NCI-H128 (cell line): Measurements from ENCODE around the gene HOXD10.

ENCODE experiments used
- DNase-seq: peaks from one replicate; lab custom pipeline; 2025; ENCODE audit not compliant: unreplicated experiment; lab: John Stamatoyannopoulos, UW

Gene HOXD10

DNA sequence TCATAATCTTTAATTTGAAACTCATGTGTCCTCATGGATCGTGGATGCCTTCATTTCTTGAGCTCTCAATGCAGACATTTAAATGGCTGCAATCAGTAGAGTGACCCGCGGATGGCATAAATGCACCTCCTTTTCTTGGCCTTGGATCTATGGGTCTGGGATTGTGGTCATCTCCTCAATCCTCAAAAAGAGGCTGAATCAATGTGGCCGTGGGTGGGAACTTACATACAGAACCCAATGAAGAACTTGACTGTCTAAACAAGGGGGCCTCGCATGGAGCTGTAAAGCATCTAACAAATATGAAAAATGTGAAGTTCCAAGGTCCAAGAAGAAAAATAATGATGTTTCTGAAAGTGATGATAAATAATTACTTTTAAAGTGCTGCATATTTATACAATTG, 21.2 kb upstream of the HOXD10 start:
- DNase-seq: no peak

DNA sequence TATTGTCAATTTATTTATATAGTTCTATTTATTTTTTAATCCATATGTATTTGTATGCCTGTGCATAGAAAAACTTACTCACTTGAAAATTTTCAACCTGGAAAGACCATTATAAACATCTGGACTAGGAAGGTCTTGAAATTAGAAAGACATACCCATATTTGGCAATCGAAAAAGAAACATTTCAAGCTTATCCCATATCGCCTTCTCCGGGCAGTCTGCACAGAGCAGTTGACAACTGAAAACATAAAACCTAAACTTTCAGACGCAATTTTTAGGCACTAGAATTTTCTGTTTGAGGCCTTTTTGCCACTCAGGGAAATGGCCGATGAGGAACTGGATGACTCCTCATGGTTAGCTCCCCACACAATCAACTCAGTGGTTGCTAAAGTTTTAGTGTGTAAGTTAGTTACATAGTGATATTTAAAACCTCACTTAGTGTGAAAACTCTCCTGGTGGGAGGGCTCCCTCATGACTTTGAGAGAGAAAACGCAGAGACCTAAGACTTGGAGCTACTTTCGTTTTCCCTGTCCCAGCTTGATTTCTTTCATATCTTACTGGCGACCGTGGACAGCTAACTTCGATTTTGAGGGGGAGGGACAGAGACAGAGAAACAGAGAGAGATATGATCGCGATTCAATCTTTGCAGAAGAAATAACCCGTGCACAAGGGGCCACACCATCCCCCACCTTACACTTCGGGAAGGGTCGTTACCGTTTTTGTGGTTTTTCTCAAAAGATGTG, 20.2 kb upstream of the HOXD10 start:
- no peak for DNase-seq

DNA sequence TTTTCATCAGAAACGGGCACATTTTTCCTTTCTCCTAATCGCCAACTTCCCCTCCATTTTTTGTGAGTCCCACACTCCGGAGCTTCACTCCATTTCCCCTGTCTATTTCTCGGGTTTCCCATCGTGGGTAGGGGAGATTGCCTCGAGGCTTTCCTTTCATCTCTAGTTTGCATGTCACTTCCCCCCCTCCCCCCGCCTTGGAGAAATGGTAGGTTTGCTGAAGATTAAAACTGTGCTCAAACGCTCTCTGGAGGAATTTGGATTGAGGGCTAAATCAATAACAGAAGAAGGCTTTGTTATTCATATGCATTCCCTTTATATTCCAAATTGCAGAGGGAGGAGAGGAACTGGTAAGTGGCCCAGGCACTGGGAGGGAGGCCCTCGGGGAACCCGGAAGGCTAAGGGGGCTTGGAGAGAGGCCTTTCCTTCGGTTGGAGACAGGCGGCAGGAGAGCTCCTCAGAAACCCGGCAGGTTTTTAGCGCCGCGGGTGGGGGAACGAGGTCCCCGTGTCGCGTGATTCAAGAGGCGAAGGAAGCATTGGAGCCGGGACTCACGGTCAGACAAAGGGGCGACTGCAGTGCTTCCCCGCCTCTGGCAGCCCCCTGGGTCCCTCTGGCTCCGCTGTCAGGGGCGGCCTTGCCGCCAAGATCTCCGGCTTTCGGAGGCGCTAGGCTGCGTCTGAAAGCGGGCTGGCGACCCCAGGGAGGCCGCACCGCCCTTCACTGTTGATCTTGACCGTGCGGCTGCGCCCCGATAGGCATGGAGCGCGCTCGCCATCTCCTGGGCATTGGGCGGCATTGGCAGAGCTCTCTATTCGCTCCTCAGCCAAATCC, 19.4 kb upstream of the HOXD10 start:
- DNase-seq: peak; percentile 63

DNA sequence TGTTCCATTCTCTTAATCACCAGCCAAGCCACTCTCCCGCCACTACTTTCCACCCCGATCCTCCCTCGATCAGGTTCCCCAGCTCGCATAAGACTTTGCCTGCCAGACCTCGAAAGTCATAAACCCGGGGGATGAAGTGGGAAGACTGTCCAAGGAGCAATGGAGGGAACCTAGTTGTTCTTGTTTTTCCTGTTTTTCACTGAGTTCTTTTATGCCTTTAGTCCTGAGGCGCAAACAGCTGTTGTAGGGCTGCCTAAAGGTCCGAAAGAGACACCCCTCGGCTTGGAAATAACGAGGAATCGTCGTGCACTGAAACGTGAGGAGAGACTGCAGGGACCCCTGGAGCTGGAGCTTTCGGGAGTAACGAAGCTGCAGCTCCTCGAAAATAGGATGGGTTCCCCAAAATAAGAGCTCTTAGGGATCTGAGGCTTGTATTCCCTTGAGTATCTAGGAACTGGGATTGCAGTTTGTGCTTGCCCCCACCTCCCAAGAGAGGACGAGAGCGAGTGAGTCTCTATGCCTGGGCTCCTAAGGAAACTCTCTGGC, 18.7 kb upstream of the HOXD10 start:
- peak; percentile 52 for DNase-seq

DNA sequence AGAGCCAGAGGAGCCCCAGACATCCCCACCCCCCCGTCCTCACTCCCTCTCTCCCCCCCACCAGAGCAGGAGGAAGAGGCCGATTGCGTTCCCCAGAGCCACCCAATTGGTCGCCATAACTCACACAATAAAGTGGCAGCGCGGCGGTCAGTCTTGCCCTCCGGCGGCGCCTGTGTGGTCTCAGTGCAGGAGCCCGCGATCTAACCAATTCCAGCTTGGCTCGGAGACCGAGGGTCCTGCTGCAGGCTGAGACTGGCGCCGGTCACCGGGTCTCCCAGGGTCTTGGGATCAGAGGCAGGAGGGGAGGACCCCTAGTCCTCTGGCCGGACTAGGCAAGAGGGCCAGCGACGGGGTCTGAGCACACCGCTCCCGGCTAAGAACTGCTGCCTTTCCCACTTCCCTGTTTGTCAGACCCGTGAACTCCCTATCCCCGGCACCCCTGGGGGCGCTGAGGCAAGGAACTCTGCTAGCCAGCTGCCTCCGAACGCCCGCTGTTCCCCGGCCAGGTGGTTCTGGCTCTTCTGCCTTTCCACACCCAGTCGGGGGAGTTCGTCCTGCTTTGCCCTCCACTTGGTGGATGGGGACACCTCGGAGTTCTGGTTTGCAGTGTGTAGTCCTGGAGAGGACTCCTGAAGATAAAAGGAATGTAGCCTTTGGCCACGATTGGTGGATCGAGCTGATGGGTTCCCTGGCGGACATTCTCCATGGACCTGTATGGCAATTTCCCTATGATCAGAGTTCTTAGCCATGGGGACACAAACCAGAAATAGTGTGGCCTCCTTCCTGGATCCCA, 18.0 kb upstream of the HOXD10 start:
- DNase-seq: no peak

DNA sequence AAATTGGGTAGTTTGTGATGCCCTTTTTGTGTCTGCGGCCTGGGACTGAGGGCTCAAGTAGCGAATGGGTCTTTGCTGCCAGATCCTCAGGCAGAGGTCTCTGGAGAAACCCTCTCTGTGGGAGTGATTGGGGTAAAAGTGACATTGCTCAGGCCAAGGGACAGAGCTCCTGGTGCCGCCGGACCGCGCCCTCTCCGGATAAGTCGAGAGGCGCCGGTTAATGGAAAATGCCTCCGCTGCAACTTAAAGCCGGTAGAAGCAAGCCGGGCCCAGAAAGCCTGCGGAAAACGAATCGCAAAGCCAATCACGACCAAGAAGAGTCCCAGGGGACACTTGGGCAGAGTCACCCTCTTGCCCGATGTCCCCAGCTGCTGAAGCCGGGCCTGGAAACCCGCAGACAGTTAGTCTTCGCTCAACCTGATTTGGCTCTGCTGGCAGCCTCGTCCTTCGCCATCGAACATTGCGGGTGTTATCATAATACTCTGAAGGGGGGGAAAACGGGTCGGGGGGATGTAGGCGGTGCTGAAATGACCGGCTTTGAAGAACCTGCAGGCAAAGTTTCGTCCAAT, 17.3 kb upstream of the HOXD10 start:
- no peak for DNase-seq

DNA sequence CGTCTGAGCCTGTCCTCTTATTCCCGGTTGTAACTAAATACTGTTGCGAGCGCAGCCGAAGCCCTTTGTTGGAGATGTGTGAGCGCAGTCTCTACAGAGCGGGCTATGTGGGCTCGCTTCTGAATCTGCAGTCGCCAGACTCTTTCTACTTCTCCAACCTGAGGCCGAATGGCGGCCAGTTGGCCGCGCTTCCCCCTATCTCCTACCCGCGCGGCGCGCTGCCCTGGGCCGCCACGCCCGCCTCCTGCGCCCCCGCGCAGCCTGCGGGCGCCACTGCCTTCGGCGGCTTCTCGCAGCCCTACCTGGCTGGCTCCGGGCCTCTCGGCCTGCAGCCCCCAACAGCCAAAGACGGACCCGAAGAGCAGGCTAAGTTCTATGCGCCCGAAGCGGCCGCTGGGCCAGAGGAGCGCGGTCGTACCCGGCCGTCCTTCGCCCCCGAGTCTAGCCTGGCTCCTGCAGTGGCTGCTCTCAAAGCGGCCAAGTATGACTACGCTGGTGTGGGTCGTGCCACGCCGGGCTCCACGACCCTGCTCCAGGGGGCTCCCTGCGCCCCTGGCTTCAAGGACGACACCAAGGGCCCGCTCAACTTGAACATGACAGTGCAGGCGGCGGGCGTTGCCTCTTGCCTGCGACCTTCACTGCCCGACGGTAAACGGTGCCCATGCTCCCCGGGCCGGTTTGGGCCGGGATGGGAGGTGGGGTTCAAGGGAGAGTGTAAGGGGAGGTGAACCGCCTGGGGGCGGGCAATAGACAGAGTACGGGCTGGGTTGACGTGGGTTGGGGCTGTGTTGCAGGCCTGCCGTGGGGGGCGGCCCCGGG, 16.6 kb upstream of the HOXD10 start, which contains the start of gene HOXD12:
Gene HOXD12 (plus strand): TSS at position 68 of the 819 bp plus-strand sequence. CDS start 7 bp downstream, at position 75.
- no peak for DNase-seq

DNA sequence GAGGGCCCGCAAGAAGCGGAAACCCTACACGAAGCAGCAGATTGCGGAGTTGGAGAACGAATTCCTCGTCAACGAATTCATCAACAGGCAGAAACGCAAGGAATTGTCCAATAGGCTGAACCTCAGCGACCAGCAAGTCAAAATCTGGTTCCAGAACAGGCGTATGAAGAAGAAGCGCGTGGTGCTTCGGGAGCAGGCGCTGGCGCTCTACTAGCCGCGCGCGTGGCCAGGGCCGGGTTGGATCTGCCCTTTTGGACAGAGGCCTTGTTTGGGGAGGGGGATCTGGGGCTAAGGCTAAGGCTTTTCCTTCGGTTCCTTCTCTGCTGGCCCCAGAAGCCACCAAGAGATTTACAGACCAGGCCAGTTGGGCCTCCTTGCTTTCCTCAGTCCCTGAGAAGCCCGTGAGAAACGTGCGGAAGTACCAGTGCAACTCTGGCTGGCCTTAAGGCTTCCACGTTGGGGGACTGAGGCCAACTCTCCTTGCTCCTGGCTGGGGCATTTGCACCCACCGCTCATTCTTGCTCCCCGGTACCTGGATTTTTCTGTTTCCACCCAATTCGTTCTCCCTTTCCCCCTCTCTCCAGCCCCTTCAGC, 15.9 kb upstream of the HOXD10 start:
- DNase-seq: no peak

DNA sequence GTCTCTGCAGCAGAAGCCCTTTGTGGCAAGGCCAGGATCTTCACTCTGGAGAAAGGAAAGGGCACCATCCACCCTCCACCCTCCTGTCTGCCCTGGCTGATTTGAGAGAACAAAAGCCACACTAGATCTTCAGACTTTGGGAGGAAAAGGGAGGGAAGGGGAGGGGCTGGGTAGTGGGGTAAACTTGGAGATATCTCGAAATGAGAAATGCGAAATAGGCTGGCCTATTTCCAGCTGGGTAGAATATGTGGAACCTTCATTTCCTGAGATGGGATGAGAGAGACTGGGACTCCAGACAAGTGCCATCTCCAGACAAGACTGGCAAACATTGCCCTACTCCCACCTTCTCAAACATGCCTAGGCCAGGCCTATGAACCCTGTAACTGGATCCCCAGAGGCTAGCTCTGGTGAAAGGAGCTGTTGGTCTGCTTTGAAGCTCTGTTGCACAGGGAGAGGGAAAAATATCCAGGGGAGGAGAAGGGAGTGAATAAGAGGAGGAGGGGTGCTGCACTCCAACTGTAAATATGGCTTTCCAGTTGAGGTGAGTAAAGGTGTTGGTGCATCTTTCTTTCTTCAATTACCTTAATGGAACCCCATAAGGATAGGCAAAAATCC, 15.3 kb upstream of the HOXD10 start:
- DNase-seq: no peak

DNA sequence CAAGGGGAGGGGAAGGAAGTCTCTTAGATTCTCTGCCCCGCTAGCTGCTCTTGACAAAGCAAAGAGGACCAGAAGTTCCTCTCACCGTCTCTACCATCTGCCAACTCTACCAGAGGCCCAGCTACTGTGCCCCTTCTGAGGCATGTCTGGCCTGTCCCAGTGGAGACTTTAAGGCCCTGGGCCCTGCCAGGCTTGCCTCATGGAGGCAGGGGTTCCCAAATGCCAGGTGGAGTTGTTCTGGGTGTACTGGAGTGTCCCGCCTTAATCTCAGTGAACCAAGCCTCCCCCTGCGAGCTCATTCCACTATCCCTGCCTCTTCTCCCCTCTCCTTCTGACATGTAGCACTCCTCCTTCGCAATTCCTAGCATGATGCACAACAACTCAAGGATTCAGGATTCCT, 14.7 kb upstream of the HOXD10 start:
- DNase-seq: no peak

DNA sequence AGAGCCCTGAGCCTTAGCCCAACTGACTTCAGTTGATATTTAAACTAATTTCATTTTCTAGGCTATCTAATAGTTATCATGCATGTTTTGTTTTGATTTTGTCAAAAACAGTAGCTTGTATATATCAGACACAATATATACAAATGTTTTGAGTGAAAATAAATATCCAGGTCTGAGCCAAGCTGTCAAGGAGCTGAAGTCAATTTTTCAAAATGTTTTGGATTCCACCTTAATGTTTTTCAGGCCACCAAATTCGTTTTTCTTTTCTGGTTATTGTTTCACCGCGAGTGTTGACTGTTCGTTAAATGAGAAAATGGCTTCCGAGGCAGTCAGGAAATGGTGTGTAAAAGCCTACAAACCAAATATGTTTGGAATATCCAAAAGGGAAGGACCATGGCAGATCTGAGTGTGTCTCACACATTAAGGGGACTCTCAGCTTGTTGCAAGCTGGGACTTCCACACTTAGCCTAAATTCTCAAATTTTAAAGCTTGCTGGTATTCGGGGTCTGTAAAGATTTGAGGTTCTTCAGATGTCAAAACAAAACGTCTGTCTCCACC, 14.2 kb upstream of the HOXD10 start:
- no peak for DNase-seq

DNA sequence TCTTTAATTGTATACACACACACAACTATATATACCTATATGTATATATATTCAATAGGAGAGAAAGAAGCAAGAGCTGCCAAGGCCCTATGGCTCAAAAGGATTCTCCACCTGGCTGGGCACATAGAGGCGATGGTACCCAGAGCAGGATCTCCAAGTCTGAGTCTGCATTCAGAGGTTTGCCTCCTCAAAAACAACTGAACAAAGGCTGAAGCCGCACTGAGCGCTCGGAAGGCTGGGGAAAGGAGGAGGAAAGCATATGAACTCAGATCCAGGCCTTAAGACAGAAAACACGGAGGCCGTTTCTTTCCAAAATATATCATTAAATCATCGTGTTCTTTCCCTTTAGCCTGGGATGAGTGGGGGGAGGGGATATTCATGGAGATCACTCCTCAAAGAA, 13.4 kb upstream of the HOXD10 start:
- DNase-seq: no peak

DNA sequence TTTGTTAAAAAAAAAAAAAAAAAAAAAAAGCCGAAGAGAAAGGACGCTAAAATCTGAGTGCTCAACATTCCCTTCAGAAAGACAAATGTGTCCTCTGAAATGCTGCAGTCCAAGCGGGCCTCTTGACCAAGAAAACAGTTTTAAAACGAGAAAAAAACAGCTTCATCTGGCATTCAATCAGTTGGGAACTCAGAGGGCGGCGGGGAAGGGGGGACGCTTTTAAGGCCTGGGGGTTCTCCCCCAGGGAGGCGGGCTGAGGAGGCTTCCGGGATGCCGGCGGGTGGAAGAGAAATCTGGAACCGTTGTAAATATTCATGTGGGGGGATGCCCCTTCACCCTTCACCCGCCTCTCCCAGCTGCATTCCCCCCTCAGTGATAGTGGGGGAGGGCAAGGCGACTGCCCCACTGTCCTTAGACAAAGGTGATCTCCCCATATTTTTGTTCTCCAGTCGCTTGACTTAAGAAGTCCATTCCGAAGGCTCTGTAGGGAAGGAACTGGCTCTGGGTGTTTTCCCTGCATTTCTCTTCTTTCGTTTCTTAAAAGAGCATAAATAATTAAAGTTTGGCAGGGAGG, 12.7 kb upstream of the HOXD10 start:
- DNase-seq: no peak

DNA sequence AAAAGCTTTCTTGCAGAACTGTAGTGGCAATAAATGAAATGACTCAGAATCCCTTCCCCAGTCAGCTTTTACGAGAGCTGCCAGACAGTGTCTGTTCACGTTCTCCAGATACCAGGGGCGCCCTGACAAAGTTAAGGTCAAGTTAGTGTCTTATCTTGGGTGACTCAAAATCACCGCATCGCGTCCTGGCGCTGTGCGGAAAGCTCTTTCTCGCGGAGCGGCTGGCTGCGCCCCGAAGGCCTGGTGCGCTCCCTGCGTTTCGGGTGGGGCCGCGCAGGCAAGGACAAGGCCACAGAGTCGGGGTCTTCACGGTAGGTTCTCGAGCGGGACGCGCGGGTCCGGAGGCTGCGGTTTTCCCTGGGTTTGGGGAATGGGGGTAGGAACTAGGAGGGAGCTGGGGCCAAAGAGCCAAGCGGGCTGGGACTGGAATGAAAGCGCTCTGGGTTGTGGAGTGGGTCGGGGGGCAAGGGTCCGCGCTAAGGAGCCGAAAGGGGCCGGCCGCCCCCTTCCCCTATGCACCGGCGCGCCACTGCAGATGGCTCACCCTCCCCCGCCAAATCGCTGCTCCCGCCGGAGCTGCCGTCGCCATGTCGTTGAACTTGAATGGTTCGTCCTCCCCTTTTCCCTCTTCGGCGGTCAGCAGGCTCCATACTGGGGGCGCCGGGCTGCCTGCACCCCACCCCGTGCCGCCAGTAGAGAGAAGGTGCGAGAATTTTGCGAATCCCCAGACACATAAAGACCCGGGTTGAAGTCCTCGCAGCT, 12.1 kb upstream of the HOXD10 start:
- DNase-seq: no peak

DNA sequence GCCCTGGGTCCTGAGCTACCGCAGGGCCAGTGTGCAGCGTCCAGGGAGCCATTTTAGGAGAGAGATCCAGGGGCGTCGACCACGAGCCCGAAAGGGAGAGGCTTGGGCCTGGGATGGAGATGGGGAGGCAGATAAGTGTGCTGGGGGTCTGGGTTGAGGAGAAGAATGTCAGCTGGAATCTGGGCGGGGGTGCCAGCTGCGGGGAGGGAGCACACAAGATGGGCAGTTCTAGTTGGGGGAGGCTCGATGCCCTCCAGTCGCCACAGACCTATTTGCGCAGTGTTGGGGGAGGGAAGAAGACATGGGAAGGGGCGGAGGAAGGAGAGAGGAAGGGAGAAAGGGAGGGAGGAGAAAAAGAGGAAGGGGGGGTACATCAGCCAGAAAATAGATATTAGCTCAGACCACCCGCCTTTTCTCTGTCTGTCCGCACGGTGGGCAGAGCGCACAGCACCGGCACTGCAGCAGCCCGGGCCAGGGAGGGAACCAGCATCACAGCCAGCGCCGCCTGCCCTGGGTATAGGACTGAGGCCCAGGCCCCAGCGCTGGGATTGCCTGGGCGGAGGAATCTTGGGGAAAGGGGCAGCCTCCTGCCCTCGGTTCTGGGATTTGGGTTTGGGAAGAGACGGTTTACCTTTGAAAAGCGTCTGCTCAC, 11.4 kb upstream of the HOXD10 start:
- DNase-seq: no peak

DNA sequence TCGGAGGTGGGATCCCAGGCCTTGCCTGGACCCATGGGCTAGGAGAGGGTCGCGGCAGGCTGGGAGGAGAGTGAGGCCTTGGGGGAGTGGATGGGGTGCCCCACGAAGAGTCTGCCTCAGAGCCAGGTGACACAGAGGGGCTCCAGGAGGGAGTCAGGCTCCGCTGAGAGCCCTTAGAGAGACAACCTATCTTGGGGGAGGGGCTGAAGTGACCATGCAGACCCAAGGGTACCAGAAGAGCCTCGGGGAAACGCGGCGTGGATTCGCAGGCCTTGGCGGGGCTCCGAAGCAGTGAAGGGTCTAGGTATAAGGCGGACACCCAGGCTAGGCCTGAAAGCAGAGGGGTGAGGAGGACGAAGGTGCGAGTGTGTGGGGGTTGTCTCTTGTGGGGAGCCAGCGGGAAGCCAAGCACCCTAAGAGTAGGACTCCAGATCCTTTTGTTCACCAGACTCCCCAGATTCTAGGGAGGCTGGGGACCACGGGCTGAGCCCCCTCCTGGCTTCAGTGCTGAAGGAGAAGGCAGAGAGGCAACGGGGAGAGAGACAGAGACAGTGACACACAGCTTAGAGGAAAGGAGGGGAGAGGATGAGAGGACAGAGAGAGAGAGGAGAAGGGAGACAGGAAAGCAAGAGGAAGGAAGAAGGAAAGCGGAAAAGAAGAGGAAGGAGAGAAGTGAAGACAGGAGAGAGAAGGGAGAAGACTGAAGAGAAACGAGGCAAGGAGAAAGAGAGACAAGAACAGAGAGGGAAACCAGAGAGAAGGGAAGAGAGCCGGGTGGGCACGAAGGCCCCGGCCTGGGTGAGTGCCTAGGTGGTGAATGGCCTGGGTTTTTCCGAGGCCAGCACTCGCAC, 10.6 kb upstream of the HOXD10 start:
- no peak for DNase-seq
